K562 (cell line): Measurements from ENCODE around the gene TMEM19.

Experiments
- HNRNPUL1 ChIP-seq: fragments of 200-400 bp; formaldehyde crosslinking; IDR thresholded peaks from 2 replicates; pipeline ENCODE4 v1.6.1; 2017; ENCODE audit warnings: low read length
- YY1 ChIP-seq, 3 experiments: IDR thresholded peaks; 2 replicates each; pipeline ENCODE4 v1.6.1; 2011; ENCODE audit warnings: low read length in 2 of 3, mild to moderate bottlenecking in 2 of 3, moderate library complexity in 2 of 3, borderline replicate concordance in 1 of 3, control low read depth in 1 of 3, low read depth in 1 of 3; ENCODE audit not compliant: insufficient read depth in 3 of 3, insufficient replicate concordance in 2 of 3, control insufficient read depth in 1 of 3, insufficient read length in 1 of 3; ENCODE audit errors: extremely low read depth in 1 of 3
- ZNF274 ChIP-seq: IDR thresholded peaks from 2 replicates; pipeline ENCODE4 v1.6.1; 2011; ENCODE audit warnings: low read depth, mild to moderate bottlenecking, low read length, moderate library complexity, borderline replicate concordance

DNA sequence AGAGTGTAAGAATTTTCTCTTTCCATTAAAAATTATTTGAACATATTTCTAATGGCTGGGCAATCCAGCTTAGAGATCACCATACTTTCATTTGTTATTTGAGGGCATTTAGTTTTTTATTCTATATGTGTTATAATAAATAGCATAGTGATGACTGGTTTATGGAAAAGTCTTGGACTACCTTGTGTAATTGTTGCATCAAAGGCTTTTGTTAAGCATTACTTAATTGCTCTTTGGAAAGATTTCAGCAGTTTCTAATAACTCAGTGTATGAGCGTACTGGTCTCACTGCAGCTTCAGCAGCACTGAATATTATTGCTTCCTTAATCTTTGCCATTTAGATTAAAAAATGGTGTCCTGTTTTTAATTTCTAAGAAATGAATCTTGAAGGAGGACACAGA, 22.8 kb downstream of the TMEM19 start:
- TF ChIP-seq HNRNPUL1 (no peak), ZNF274 (no peak), YY1 (IDR thresholded peaks at IDR 0.05; ENCODE audit: borderline replicate concordance in 1 of 3, control insufficient read depth in 1 of 3, extremely low read depth in 1 of 3, insufficient read depth in 3 of 3, insufficient read length in 1 of 3, insufficient replicate concordance in 2 of 3, low read depth in 1 of 3, low read length in 2 of 3) (no peak)
